Measurements from ENCODE around the gene LTO1. TPM values are rescaled to one million over a fixed set of nuclear protein-coding genes. Genes with fewer than 3 reads are reported as not detected.

Gene LTO1
- total RNA-seq, 1 experiment from 2014 or later: 27.5 TPM

DNA sequence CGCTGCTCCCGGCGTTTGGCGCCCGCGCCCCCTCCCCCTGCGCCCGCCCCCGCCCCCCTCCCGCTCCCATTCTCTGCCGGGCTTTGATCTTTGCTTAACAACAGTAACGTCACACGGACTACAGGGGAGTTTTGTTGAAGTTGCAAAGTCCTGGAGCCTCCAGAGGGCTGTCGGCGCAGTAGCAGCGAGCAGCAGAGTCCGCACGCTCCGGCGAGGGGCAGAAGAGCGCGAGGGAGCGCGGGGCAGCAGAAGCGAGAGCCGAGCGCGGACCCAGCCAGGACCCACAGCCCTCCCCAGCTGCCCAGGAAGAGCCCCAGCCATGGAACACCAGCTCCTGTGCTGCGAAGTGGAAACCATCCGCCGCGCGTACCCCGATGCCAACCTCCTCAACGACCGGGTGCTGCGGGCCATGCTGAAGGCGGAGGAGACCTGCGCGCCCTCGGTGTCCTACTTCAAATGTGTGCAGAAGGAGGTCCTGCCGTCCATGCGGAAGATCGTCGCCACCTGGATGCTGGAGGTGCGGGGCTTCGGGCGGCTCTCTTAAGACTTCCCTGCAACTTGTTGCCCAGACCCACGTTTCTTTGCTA lies 34.1 kb downstream of the LTO1 start, which contains the start of gene CCND1 (continued):
- TF ChIP-seq SMAD3 (CRISPR knock-in tag; IDR thresholded peaks at IDR 0.05; ENCODE audit: borderline replicate concordance) (0 out of 2 replicates have a peak, but pooled peaks have one; percentile 25), ZNF425 (CRISPR knock-in tag; conservative IDR thresholded peaks at IDR 0.05) (no peak), NR3C1 (CRISPR knock-in tag; conservative IDR thresholded peaks at IDR 0.05; ENCODE audit: low read depth) (no peak), STAT6 (CRISPR knock-in tag; conservative IDR thresholded peaks at IDR 0.05; ENCODE audit: low read depth) (no peak), MYBL2 (CRISPR knock-in tag; IDR thresholded peaks at IDR 0.05) (0 out of 2 replicates have a peak, but pooled peaks have one; percentile 67), RELA (CRISPR knock-in tag; IDR thresholded peaks at IDR 0.05; ENCODE audit: borderline replicate concordance) (no peak)
- TF ChIP-seq, protein P1, sequence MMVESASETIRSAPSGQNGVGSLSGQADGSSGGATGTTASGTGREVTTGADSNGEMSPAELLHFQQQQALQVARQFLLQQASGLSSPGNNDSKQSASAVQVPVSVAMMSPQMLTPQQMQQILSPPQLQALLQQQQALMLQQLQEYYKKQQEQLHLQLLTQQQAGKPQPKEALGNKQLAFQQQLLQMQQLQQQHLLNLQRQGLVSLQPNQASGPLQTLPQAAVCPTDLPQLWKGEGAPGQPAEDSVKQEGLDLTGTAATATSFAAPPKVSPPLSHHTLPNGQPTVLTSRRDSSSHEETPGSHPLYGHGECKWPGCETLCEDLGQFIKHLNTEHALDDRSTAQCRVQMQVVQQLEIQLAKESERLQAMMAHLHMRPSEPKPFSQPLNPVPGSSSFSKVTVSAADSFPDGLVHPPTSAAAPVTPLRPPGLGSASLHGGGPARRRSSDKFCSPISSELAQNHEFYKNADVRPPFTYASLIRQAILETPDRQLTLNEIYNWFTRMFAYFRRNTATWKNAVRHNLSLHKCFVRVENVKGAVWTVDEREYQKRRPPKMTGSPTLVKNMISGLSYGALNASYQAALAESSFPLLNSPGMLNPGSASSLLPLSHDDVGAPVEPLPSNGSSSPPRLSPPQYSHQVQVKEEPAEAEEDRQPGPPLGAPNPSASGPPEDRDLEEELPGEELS (CRISPR knock-in tag; IDR thresholded peaks at IDR 0.05): peak; percentile 49
- TF ChIP-seq, protein P2, sequence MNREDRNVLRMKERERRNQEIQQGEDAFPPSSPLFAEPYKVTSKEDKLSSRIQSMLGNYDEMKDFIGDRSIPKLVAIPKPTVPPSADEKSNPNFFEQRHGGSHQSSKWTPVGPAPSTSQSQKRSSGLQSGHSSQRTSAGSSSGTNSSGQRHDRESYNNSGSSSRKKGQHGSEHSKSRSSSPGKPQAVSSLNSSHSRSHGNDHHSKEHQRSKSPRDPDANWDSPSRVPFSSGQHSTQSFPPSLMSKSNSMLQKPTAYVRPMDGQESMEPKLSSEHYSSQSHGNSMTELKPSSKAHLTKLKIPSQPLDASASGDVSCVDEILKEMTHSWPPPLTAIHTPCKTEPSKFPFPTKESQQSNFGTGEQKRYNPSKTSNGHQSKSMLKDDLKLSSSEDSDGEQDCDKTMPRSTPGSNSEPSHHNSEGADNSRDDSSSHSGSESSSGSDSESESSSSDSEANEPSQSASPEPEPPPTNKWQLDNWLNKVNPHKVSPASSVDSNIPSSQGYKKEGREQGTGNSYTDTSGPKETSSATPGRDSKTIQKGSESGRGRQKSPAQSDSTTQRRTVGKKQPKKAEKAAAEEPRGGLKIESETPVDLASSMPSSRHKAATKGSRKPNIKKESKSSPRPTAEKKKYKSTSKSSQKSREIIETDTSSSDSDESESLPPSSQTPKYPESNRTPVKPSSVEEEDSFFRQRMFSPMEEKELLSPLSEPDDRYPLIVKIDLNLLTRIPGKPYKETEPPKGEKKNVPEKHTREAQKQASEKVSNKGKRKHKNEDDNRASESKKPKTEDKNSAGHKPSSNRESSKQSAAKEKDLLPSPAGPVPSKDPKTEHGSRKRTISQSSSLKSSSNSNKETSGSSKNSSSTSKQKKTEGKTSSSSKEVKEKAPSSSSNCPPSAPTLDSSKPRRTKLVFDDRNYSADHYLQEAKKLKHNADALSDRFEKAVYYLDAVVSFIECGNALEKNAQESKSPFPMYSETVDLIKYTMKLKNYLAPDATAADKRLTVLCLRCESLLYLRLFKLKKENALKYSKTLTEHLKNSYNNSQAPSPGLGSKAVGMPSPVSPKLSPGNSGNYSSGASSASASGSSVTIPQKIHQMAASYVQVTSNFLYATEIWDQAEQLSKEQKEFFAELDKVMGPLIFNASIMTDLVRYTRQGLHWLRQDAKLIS (CRISPR knock-in tag; IDR thresholded peaks at IDR 0.05; ENCODE audit: borderline replicate concordance): no peak
- TF ChIP-seq, protein P3, sequence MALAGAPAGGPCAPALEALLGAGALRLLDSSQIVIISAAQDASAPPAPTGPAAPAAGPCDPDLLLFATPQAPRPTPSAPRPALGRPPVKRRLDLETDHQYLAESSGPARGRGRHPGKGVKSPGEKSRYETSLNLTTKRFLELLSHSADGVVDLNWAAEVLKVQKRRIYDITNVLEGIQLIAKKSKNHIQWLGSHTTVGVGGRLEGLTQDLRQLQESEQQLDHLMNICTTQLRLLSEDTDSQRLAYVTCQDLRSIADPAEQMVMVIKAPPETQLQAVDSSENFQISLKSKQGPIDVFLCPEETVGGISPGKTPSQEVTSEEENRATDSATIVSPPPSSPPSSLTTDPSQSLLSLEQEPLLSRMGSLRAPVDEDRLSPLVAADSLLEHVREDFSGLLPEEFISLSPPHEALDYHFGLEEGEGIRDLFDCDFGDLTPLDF (CRISPR knock-in tag; IDR thresholded peaks at IDR 0.05): no peak

DNA sequence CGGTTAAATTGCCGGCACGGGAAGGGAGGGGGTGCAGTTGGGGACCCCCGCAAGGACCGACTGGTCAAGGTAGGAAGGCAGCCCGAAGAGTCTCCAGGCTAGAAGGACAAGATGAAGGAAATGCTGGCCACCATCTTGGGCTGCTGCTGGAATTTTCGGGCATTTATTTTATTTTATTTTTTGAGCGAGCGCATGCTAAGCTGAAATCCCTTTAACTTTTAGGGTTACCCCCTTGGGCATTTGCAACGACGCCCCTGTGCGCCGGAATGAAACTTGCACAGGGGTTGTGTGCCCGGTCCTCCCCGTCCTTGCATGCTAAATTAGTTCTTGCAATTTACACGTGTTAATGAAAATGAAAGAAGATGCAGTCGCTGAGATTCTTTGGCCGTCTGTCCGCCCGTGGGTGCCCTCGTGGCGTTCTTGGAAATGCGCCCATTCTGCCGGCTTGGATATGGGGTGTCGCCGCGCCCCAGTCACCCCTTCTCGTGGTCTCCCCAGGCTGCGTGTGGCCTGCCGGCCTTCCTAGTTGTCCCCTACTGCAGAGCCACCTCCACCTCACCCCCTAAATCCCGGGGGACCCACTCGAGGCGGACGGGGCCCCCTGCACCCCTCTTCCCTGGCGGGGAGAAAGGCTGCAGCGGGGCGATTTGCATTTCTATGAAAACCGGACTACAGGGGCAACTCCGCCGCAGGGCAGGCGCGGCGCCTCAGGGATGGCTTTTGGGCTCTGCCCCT lies 34.7 kb downstream of the LTO1 start:
- ATAC-seq: no peak; the same call in 1 of the 2 replicates
- CTCF ChIA-PET: no interaction called here
- H3K4me1 Mint-ChIP-seq: peaks cover 16% of the 10 kb centered on the region
- no peak for DNase-seq (ENCODE audit: low spot score)
- peak overlapping the region; percentile 88 for H3K27ac Mint-ChIP-seq
- POLR2A ChIA-PET: no interaction called here
- peaks cover 8% of the 10 kb centered on the region for H3K27me3 Mint-ChIP-seq (ENCODE audit: low read depth)
- peaks cover 5% of the 10 kb centered on the region for H3K36me3 Mint-ChIP-seq
- H3K4me3 Mint-ChIP-seq: peak overlapping the region; percentile 89
- H3K9me3 Mint-ChIP-seq: no peaks in the 10 kb centered on the region
- TF ChIP-seq, protein P4, sequence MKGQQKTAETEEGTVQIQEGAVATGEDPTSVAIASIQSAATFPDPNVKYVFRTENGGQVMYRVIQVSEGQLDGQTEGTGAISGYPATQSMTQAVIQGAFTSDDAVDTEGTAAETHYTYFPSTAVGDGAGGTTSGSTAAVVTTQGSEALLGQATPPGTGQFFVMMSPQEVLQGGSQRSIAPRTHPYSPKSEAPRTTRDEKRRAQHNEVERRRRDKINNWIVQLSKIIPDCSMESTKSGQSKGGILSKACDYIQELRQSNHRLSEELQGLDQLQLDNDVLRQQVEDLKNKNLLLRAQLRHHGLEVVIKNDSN (CRISPR knock-in tag; IDR thresholded peaks at IDR 0.05): no peak
- 0 out of 2 replicates have a peak, but pooled peaks have one; percentile 8 for TF ChIP-seq ZNF232 (CRISPR knock-in tag; IDR thresholded peaks at IDR 0.05)
- 0 out of 2 replicates have a peak, but pooled peaks have one; percentile 9 for TF ChIP-seq ZNF416 (CRISPR knock-in tag; IDR thresholded peaks at IDR 0.05)
- TF ChIP-seq, protein P5, sequence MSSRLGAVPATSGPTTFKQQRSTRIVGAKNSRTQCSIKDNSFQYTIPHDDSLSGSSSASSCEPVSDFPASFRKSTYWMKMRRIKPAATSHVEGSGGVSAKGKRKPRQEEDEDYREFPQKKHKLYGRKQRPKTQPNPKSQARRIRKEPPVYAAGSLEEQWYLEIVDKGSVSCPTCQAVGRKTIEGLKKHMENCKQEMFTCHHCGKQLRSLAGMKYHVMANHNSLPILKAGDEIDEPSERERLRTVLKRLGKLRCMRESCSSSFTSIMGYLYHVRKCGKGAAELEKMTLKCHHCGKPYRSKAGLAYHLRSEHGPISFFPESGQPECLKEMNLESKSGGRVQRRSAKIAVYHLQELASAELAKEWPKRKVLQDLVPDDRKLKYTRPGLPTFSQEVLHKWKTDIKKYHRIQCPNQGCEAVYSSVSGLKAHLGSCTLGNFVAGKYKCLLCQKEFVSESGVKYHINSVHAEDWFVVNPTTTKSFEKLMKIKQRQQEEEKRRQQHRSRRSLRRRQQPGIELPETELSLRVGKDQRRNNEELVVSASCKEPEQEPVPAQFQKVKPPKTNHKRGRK (CRISPR knock-in tag; IDR thresholded peaks at IDR 0.05; ENCODE audit: borderline replicate concordance): no peak
